Dermis microvascular lymphatic vessel endothelial cell (primary cell): ENCODE measurements around the gene PHRF1. TPM values are rescaled to one million over a fixed set of nuclear protein-coding genes. Genes with fewer than 3 reads are reported as not detected.

Source experiments
- DNase-seq, 2 donors: peaks; one replicate each; pipeline versions ENCODE4 v3.0.0 to v3.0.0-alpha.2; 2010; ENCODE audit warnings: low read depth in 2 of 2
- total RNA-seq: library from RNA; depleted of rRNA; stranded (reverse); fragments of >200 nt; gene quantifications from 2 replicates; pipeline ENCODE4 v1.2.1, GENCODE V29; 2014

Gene PHRF1
- total RNA-seq, 1 donor from 2014 or later: 16.8 TPM

GRCh38 chr11:614623-615503 is 38.6 kb downstream of the PHRF1 start:
- no peak for DNase-seq

- DNase-seq: peak; percentile 67 to 93
These were observed 39.4 kb downstream of the PHRF1 start, which contains the start of gene IRF7 for GRCh38 chr11:615504-616319. Gene IRF7 (minus strand): TSS chr11:615950. CDS start chr11:615364, 586 bp downstream.

GRCh38 chr11:616320-617198 is 40.3 kb downstream of the PHRF1 start:
- DNase-seq: no peak

- DNase-seq: no peak
These were observed 41.1 kb downstream of the PHRF1 start for GRCh38 chr11:617199-617911.

- no peak for DNase-seq
These were observed 41.8 kb downstream of the PHRF1 start for GRCh38 chr11:617912-618682.

GRCh38 chr11:618856-619627 is 42.8 kb downstream of the PHRF1 start:
- DNase-seq: no peak

GRCh38 chr11:619628-620050 is 43.4 kb downstream of the PHRF1 start:
- DNase-seq: no peak

GRCh38 chr11:620201-620600 is 43.9 kb downstream of the PHRF1 start:
- no peak for DNase-seq

- DNase-seq: no peak
These were observed 44.9 kb downstream of the PHRF1 start for GRCh38 chr11:620935-621814.

- no peak for DNase-seq
These were observed 45.6 kb downstream of the PHRF1 start for GRCh38 chr11:621838-622237.

- no peak for DNase-seq
These were observed 47.1 kb downstream of the PHRF1 start for GRCh38 chr11:623349-623869.

- no peak for DNase-seq
These were observed 47.9 kb downstream of the PHRF1 start for GRCh38 chr11:623999-624704.

GRCh38 chr11:624705-625635 is 48.7 kb downstream of the PHRF1 start, which contains the start of gene CDHR5:
Gene CDHR5 (minus strand): TSS chr11:624955. CDS start chr11:624902, 53 bp downstream.
- DNase-seq: no peak

- DNase-seq: no peak
These were observed 49.5 kb downstream of the PHRF1 start for GRCh38 chr11:625636-626268.

- no peak for DNase-seq
These were observed 50.4 kb downstream of the PHRF1 start, which contains the start of gene SCT for GRCh38 chr11:626475-627307. Gene SCT (minus strand): TSS chr11:627181. CDS start chr11:627143, 38 bp downstream.
